Tibial nerve (tissue), 3 donors: ENCODE data around the gene TRMT1.

Experiments used
- POLR2A ChIP-seq, 2 donors: fragments of 450-650 bp; IDR thresholded peaks; one replicate each; pipeline ENCODE4 v1.6.1; 2017; ENCODE audit warnings: antibody characterized with exemption in 2 of 2, mild to moderate bottlenecking in 2 of 2, moderate library complexity in 2 of 2
- TF ChIP-seq, protein P1 (sequence below), 5 experiments: fragments of 200-600 bp in 3 of 5; fragments of 450-650 bp in 2 of 5; sonication (generic) in 3 of 5; IDR thresholded peaks; one replicate each; pipeline ENCODE4 v1.5.1; 2016 to 2019; ENCODE audit warnings: antibody characterized with exemption in 5 of 5, mild to moderate bottlenecking in 3 of 5, moderate library complexity in 2 of 5

DNA sequence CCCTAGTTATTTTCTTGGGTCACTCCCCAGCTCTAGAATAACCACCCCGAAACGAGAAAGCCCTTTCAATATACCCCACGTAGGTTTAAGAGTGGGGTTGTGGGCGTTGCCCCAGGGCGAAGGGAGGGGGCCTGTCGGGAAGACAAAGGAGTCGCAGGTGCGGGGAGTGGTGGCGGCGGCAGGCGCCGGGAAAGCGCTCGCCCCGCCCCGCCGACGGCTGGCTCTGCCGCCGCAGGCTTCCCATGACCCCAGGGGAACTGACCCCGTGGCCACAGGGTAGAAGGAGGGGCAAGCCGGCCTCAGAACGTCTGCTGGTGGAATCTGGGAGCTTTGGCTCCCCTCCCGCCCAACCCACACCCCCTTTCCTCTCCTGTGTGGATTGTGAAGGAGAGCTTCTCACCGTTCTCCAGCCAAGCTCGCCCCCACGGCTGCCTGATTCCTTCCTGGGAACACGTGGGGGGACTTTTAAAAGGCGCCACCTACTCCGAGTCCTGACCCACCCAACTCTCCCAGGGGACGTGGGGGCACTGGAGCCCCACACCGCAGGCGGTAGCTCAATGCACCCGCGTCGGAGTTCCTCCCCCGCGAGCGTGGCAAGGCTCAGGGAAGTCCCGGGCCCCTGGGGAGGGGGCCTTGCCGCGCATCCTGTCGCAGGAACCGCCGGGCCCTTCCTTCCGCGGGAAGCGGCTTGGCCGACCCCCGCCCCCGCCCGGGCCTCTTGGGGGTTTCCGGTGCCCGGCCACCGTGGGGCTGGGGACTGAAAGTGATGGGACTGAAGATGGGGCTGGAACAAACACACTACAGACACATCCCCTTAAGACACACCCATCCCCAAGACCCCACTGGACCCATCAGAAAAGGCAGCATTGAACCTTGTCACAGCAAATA lies 39.2 kb upstream of the TRMT1 start:
- TF ChIP-seq, protein P1, sequence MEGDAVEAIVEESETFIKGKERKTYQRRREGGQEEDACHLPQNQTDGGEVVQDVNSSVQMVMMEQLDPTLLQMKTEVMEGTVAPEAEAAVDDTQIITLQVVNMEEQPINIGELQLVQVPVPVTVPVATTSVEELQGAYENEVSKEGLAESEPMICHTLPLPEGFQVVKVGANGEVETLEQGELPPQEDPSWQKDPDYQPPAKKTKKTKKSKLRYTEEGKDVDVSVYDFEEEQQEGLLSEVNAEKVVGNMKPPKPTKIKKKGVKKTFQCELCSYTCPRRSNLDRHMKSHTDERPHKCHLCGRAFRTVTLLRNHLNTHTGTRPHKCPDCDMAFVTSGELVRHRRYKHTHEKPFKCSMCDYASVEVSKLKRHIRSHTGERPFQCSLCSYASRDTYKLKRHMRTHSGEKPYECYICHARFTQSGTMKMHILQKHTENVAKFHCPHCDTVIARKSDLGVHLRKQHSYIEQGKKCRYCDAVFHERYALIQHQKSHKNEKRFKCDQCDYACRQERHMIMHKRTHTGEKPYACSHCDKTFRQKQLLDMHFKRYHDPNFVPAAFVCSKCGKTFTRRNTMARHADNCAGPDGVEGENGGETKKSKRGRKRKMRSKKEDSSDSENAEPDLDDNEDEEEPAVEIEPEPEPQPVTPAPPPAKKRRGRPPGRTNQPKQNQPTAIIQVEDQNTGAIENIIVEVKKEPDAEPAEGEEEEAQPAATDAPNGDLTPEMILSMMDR (IDR thresholded peaks at IDR 0.05), result no peak
- TF ChIP-seq POLR2A (IDR thresholded peaks at IDR 0.05), result no peak
